Measurements from ENCODE around the gene MYMX. TPM values are rescaled to one million over a fixed set of nuclear protein-coding genes. Genes with fewer than 3 reads are reported as not detected.

The MYMX gene
- total RNA-seq, 1 experiment from 2014 or later = not detected

DNA sequence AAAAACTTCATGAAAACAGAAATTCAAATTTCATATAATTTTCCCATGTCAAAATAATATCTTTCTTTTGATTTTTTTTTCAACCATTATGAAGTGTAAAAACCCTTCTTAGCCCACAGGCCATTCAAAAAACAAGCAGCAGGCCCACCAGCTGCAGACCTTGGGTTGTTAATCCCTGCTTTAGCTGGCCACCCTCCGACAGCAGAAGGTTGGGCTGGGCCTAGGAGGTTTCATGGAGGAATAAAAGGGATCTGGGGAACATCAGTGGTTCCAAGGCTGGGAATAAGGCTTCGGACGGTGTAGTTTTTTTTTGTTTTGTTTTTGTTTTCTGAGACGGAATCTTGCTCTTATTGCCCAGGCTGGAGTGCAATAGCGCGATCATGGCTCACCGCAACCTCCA lies 26.6 kb downstream of the MYMX start:
- BruUV-seq (replicated peaks) = no TSS peak
- CTCF ChIA-PET = interaction anchor here (1.2 kb wide), 1 partner anchor 13 kb away, joined by 5 read pairs; no protein-coding TSS in a partner anchor

DNA sequence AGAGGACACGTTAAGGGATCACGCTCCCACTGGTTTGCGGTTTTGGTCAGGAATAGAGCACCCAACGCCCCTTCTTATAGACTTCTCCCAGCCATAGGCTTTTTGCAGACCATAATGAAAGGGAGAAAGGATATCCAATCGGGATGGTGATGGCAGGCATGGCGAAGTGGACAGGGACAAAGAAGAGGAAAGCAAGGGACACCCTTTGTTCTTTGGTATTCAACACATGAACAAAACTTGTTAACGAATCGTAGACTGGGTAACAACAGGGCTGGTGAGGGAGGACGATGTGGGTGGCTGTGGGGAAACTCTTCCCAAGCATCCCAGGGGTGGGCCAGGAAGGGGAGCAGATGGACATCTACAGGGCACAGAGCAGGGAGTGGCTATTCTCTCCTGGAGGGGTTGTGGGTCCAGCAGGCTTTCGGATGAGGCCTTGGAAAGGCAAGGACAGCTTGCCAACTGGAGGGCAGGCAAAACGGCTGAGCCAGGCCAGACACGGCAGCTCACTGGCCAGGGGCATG lies 28.7 kb downstream of the MYMX start:
- H3K36me3 Mint-ChIP-seq (ENCODE audit: insufficient read depth, unreplicated experiment) = peaks cover 59% of the 10 kb centered on the region
- intact Hi-C loops (cut with micrococcal nuclease; ENCODE audit: unreplicated experiment) = no loop called here
- CTCF ChIA-PET = interaction anchor here (0.5 to 2.6 kb wide), 3 partner anchors 8 to 133 kb away, joined by 7 to 16 read pairs (median 9); partner anchors contain the start of gene SLC29A1

More for the DNA sequence above, 26.6 kb downstream of the MYMX start:
- no peaks in the 10 kb centered on the region for H3K9me3 Mint-ChIP-seq (ENCODE audit: low read depth, unreplicated experiment)
- peaks cover 23% of the 10 kb centered on the region for H3K4me1 Mint-ChIP-seq (ENCODE audit: low read depth, unreplicated experiment)
- no peak overlapping the region for H3K27ac Mint-ChIP-seq (ENCODE audit: unreplicated experiment)
- TF ChIP-seq, protein P1, sequence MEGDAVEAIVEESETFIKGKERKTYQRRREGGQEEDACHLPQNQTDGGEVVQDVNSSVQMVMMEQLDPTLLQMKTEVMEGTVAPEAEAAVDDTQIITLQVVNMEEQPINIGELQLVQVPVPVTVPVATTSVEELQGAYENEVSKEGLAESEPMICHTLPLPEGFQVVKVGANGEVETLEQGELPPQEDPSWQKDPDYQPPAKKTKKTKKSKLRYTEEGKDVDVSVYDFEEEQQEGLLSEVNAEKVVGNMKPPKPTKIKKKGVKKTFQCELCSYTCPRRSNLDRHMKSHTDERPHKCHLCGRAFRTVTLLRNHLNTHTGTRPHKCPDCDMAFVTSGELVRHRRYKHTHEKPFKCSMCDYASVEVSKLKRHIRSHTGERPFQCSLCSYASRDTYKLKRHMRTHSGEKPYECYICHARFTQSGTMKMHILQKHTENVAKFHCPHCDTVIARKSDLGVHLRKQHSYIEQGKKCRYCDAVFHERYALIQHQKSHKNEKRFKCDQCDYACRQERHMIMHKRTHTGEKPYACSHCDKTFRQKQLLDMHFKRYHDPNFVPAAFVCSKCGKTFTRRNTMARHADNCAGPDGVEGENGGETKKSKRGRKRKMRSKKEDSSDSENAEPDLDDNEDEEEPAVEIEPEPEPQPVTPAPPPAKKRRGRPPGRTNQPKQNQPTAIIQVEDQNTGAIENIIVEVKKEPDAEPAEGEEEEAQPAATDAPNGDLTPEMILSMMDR (IDR thresholded peaks at IDR 0.05; ENCODE audit: unreplicated experiment) = no peak
- no peak for DNase-seq
- H3K27me3 Mint-ChIP-seq (ENCODE audit: unreplicated experiment) = no peaks in the 10 kb centered on the region
- H3K4me3 Mint-ChIP-seq (ENCODE audit: low read depth, unreplicated experiment) = no peak overlapping the region
- intact Hi-C loops (cut with micrococcal nuclease; ENCODE audit: unreplicated experiment) = no loop called here
- peaks cover 41% of the 10 kb centered on the region for H3K36me3 Mint-ChIP-seq (ENCODE audit: insufficient read depth, unreplicated experiment)

DNA sequence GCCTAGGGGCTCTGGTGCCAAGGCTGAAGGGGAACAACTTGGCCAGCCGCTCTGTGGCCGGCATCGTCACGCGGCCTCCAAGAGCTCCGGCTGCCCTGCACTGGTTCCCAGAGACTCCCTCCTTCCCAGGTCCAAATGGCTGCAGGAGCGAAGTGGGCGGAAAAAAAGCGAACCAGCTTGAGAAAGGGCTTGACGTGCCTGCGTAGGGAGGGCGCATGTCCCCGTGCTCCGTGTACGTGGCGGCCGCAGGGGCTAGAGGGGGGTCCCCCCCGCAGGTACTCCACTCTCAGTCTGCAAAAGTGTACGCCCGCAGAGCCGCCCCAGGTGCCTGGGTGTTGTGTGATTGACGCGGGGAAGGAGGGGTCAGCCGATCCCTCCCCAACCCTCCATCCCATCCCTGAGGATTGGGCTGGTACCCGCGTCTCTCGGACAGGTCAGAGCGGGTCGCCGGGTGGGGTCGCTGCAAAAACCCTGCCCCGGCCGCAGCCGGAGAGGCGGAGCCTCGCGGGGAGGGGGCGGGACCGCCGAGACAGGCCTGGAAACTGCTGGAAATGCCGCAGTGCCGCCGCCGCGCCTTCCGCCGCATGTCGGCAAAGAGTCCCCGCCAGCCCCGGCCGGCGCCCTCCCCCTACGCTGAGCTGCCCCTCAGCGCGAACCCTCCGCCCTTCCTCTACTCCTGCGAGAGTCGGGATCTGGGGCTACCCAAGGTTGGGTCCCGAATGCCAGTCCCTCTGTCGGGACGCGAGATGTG lies 29.4 kb downstream of the MYMX start:
- CTCF ChIA-PET = interaction anchor here (0.6 to 2.6 kb wide), 8 partner anchors 9 to 124 kb away, joined by 3 to 16 read pairs (median 7); partner anchors contain the start of genes AARS2, SLC29A1 and SLC35B2
- intact Hi-C loops (cut with micrococcal nuclease; ENCODE audit: unreplicated experiment) = no loop called here

More for the DNA sequence above, 28.7 kb downstream of the MYMX start:
- no peak for DNase-seq
- Mint-ChIP-seq H3K4me3 (ENCODE audit: low read depth, unreplicated experiment) (peak overlapping the region; percentile 88), H3K4me1 (ENCODE audit: low read depth, unreplicated experiment) (peaks cover 31% of the 10 kb centered on the region), H3K27me3 (ENCODE audit: unreplicated experiment) (no peaks in the 10 kb centered on the region), H3K9me3 (ENCODE audit: low read depth, unreplicated experiment) (no peaks in the 10 kb centered on the region), H3K27ac (ENCODE audit: unreplicated experiment) (peak overlapping the region; percentile 11)
- BruUV-seq (replicated peaks) = no TSS peak
- TF ChIP-seq, protein P1 (IDR thresholded peaks at IDR 0.05; ENCODE audit: unreplicated experiment) = no peak

DNA sequence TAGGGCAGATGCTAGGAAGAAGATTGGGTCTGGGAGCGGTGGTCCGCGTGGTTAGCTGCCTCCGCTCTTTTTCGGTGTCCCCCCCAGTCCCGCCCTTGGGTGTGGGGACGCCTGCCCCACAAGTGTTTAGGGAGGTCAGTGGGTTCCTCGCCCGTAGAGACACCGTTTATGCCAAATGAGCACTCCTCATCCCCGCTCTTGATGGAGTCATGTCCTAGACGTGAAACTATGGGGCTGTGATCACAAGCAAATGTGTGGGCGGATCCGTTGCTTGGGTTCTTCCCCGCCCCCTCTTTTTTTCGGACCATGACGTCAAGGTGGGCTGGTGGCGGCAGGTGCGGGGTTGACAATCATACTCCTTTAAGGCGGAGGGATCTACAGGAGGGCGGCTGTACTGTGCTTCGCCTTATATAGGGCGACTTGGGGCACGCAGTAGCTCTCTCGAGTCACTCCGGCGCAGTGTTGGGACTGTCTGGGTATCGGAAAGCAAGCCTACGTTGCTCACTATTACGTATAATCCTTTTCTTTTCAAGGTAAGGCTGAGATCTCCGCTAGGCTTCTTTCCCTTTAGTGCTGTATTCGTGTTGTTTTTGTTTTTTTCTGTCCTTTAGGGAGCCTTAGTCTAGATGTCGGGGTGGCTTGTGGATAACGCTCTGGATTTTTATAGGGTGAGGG lies 30.1 kb downstream of the MYMX start, which contains the start of gene HSP90AB1:
TSS of gene HSP90AB1 (plus strand) at position 439 of the 675 bp plus-strand sequence. CDS start 1,529 bp downstream, outside the sequence.
- Mint-ChIP-seq H3K4me3 (ENCODE audit: low read depth, unreplicated experiment) (peak within 1 kb of the TSS; percentile 88), H3K9me3 (ENCODE audit: low read depth, unreplicated experiment) (no peaks in the 10 kb centered on the region), H3K27ac (ENCODE audit: unreplicated experiment) (peak within 1 kb of the TSS; percentile 99), H3K36me3 (ENCODE audit: insufficient read depth, unreplicated experiment) (peaks cover 72% of the 10 kb centered on the region), H3K27me3 (ENCODE audit: unreplicated experiment) (no peaks in the 10 kb centered on the region), H3K4me1 (ENCODE audit: low read depth, unreplicated experiment) (peaks cover 42% of the 10 kb centered on the region)
- DNase-seq = peak; percentile 98
- intact Hi-C loops (cut with micrococcal nuclease; ENCODE audit: unreplicated experiment) = no loop called here
- TF ChIP-seq, protein P1 (IDR thresholded peaks at IDR 0.05; ENCODE audit: unreplicated experiment) = no peak
- BruUV-seq (replicated peaks) = no TSS peak
- CTCF ChIA-PET = interaction anchor here (0.6 to 2.6 kb wide), 9 partner anchors 9 to 125 kb away, joined by 3 to 16 read pairs (median 6); partner anchors contain the start of genes AARS2, SLC29A1 and SLC35B2

More for the DNA sequence above, 29.4 kb downstream of the MYMX start:
- Mint-ChIP-seq H3K27me3 (ENCODE audit: unreplicated experiment) (no peaks in the 10 kb centered on the region), H3K9me3 (ENCODE audit: low read depth, unreplicated experiment) (no peaks in the 10 kb centered on the region), H3K4me1 (ENCODE audit: low read depth, unreplicated experiment) (peaks cover 37% of the 10 kb centered on the region), H3K36me3 (ENCODE audit: insufficient read depth, unreplicated experiment) (peaks cover 65% of the 10 kb centered on the region), H3K27ac (ENCODE audit: unreplicated experiment) (peak overlapping the region; percentile 99), H3K4me3 (ENCODE audit: low read depth, unreplicated experiment) (peak overlapping the region; percentile 88)
- DNase-seq = peak; percentile 97
- BruUV-seq (replicated peaks) = no TSS peak
- TF ChIP-seq, protein P1 (IDR thresholded peaks at IDR 0.05; ENCODE audit: unreplicated experiment) = peak; percentile 34
